Heart right ventricle (tissue), 16 donors: ENCODE measurements around the gene BPIFB3. TPM values are rescaled to one million over a fixed set of nuclear protein-coding genes. Genes with fewer than 3 reads are reported as not detected.
"Not testable (repeated sequence)": the region's sequence is repeated elsewhere in the genome, so short reads cannot be mapped to it uniquely, and the experiment has no call there.

Source experiments
- ATAC-seq, 8 donors: fragments of 200-7000 bp; cut with Tn5 transposase; one replicate each; pipeline ENCODE4 v1.9.1; 2020; ENCODE audit warnings: mild to moderate bottlenecking in 8 of 8, moderate library complexity in 8 of 8, moderate number of reproducible peaks in 1 of 8
- DNase-seq, 2 donors: peaks; one replicate each; pipeline ENCODE4 v3.0.0-alpha.2; 2020
- H3K27ac ChIP-seq, 10 donors: fragments of 200-600 bp; sonication (generic) in 2 of 10; one replicate each; pipeline versions ENCODE4 v1.5.0 to v1.8.0; 2020 to 2022; ENCODE audit warnings: mild to moderate bottlenecking in 3 of 10
- H3K27me3 ChIP-seq, 7 donors: fragments of 200-600 bp; one replicate each; pipeline ENCODE4 v1.8.0; 2021 to 2022; ENCODE audit warnings: mild to moderate bottlenecking in 2 of 7
- H3K36me3 ChIP-seq, 9 donors: fragments of 200-600 bp; sonication (generic) in 1 of 9; one replicate each; pipeline versions ENCODE4 v1.5.0 to v1.8.0; 2020 to 2022; ENCODE audit warnings: mild to moderate bottlenecking in 2 of 9
- H3K4me1 ChIP-seq, 9 donors: fragments of 200-600 bp; sonication (generic) in 1 of 9; one replicate each; pipeline versions ENCODE4 v1.5.0 to v1.8.0; 2020 to 2022; ENCODE audit warnings: mild to moderate bottlenecking in 4 of 9
- H3K4me3 ChIP-seq, 10 donors: fragments of 200-600 bp; sonication (generic) in 2 of 10; one replicate each; pipeline versions ENCODE4 v1.5.0 to v1.8.0; 2020 to 2022; ENCODE audit warnings: mild to moderate bottlenecking in 7 of 10, moderate library complexity in 2 of 10
- H3K9me3 ChIP-seq, 11 donors: fragments of 200-600 bp in 10 of 11; sonication (generic) in 2 of 11; one replicate each; pipeline versions ENCODE4 v1.5.0 to v1.8.0; 2013 to 2022; ENCODE audit warnings: mild to moderate bottlenecking in 2 of 11, control low read depth in 1 of 11, moderate library complexity in 1 of 11
- WGBS, 2 donors: extraction: QIAGEN DNeasy Blood & Tissue Kit; methylation state at CpG; one replicate each; pipeline ENCODE4 v1.1.7; 2013; ENCODE audit warnings: inconsistent platforms in 1 of 2; 5-methylcytosine and 5-hydroxymethylcytosine counted together
- intact Hi-C, 10 donors: fragments of 100-400 bp; cut with DNase I; formaldehyde crosslinking; loops; one replicate each; pipeline versions ENCODE4 v1.11.1 to v1.14.2; 2022
- polyA plus RNA-seq, 2 donors: library from polyadenylated mRNA; stranded (reverse); fragments of 200-250 nt; gene quantifications; one replicate each; pipeline ENCODE4 v1.2.3, GENCODE V29; 2013
- total RNA-seq, 10 donors: library from RNA; stranded (reverse); fragmentation: NEBNext Ultra II Directional in 3 of 10; extraction: Animal tissue kit (Norgen Biotek cat#: 25700) in 3 of 10; gene quantifications; one replicate each; pipeline versions ENCODE4 v1.2.1 to v1.2.4, GENCODE V29; 2021 to 2023
- TF ChIP-seq, protein P1 (sequence below), 9 donors: fragments of 200-600 bp; sonication (generic) in 2 of 9; IDR thresholded peaks; one replicate each; pipeline versions ENCODE4 v1.5.0 to v1.8.0; 2021 to 2022; ENCODE audit warnings: antibody characterized with exemption in 9 of 9, mild to moderate bottlenecking in 5 of 9, moderate library complexity in 1 of 9
- donor health status: Arrhythmogenic right ventricular cardiomyopathy.
- donor health status: ischemic (EF 13 %, LVEDD 7.1; RV severe dilation, severe dysfunction).
- donor health status: healthy with polysubstance abuse.
- donor health status: DM: no; HTN: yes; CAD: no.
- donor health status: DM: no; HTN: no; CAD: no.
- donor health status: ischemic (EF 25% LVEDD 6.9; RV normal size, moderate dysfunction).
- donor health status: ischemic (EF 25% LVEDD 5.7; RV mildly dilated, moderate dysfunction).
- donor health status: healthy.
- donor health status: DM: yes; HTN: yes; CAD: no.
- donor health status: Ischemic cardiomyopathy.
- donor health status: ischemic (EF 35%, LVEDD 5.7; RV mildly dilated, moderate dysfunction).
- donor health status: nonischemic (EF 11% LVEDD 7.7; RV severe dilation, severe dysfunction).
- donor health status: DM: yes; HTN: yes; CAD: no.
- donor health status: PGD.
- donor health status: ischemic (EF 29% LVEDD 5.4; RV normal size, mild dysfunction).
- donor health status: nonischemic (EF 23%, LVEDD 6.1; RV moderate dilation, normal function).

Gene BPIFB3
- total and polyA plus RNA-seq, 12 donors = not detected

DNA sequence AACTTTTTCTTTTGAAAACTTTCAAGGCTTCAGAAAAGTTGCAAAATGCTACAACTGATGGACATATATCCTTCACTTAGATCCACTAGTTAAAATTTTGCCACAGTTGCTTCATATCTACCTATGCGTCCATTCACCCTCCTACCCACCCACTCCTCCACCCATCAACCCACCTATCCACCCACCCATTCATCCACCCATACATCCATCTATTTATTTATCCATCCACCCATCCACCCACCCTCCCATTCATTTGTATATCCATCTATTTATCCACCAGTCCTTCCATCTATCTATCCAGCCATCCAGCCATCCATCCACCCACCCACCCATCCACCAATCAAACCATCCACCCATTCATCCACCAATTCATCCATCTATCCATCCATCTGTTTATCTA, 39.4 kb downstream of the BPIFB3 start:
- Histone ChIP-seq H3K27ac (no peak overlapping the region), H3K4me3 (no peak overlapping the region), H3K4me1 (no peaks in the 10 kb centered on the region), H3K27me3 (peaks cover 0 to 32% (median 0%) of the 10 kb centered on the region in 7 donors), H3K9me3 (no peaks in the 10 kb centered on the region), H3K36me3 (no peaks in the 10 kb centered on the region)
- intact Hi-C loops = loop anchor here in 8 of 10 donors (2.0 to 10.0 kb wide), 5 partner anchors 186 to 418 kb away; partner anchors contain the start of gene C20orf203 (in 1 of the 8)
- ATAC-seq (no peak), DNase-seq (no peak)
- TF ChIP-seq, protein P1, sequence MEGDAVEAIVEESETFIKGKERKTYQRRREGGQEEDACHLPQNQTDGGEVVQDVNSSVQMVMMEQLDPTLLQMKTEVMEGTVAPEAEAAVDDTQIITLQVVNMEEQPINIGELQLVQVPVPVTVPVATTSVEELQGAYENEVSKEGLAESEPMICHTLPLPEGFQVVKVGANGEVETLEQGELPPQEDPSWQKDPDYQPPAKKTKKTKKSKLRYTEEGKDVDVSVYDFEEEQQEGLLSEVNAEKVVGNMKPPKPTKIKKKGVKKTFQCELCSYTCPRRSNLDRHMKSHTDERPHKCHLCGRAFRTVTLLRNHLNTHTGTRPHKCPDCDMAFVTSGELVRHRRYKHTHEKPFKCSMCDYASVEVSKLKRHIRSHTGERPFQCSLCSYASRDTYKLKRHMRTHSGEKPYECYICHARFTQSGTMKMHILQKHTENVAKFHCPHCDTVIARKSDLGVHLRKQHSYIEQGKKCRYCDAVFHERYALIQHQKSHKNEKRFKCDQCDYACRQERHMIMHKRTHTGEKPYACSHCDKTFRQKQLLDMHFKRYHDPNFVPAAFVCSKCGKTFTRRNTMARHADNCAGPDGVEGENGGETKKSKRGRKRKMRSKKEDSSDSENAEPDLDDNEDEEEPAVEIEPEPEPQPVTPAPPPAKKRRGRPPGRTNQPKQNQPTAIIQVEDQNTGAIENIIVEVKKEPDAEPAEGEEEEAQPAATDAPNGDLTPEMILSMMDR (IDR thresholded peaks at IDR 0.05) = no peak
- WGBS, 2 donors = 86 to 88% methylated on average over 1 of the region's 1 CpG

DNA sequence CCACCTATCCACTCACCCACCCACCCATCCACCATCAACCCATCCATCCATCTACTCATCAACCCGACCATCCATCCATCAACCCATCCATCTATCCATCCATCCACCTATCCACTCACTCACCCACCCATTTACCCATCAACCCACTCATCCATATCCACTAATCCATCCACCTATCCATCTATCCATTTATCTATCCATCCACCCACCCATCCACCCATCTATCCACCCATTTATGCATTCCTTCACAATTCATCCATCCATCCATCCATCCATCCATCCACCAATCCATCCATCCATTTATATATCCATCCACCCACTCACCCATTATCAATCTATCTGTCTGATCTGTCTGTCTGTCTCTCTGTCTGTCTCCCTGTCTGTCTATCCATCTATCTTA, 39.9 kb downstream of the BPIFB3 start:
- no peak overlapping the region for H3K4me3 ChIP-seq
- H3K9me3 ChIP-seq = no peaks in the 10 kb centered on the region
- peaks cover 0 to 31% (median 0%) of the 10 kb centered on the region in 7 donors for H3K27me3 ChIP-seq
- ATAC-seq (no peak), DNase-seq (no peak)
- intact Hi-C loops = loop anchor here in 8 of 10 donors (2.0 to 10.0 kb wide), 5 partner anchors 186 to 419 kb away; partner anchors contain the start of gene C20orf203 (in 1 of the 8)
- no peaks in the 10 kb centered on the region for H3K4me1 ChIP-seq
- 62 to 79% methylated on average over 1 of the region's 1 CpG for whole genome bisulfite sequencing, 2 donors
- TF ChIP-seq, protein P1 (IDR thresholded peaks at IDR 0.05) = no peak
- no peak overlapping the region for H3K27ac ChIP-seq
- no peaks in the 10 kb centered on the region for H3K36me3 ChIP-seq

DNA sequence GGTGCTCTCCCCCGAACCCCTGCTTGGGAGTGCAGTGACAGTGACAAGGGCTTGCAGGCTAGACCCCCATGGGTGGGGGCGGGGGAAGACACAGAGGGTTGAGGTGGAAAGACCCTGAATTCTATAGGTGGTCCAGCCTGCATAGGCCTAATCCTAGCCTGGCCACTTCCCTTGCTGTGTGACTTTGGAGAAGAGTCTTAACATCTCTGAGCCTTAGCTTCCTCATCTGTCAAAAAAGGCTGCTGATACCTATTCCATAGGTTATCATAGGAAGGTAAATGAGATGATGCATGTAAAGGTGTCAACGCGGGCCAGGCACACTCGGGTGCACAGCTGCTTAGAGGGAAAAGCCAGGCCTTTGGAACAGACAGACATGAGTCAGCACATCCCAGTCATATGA, 41.5 kb downstream of the BPIFB3 start:
- H3K4me1 ChIP-seq = no peaks in the 10 kb centered on the region
- WGBS, 2 donors = 92% methylated on average over 5 of the region's 5 CpGs
- H3K27ac ChIP-seq = no peak overlapping the region
- DNase-seq (no peak), ATAC-seq (no peak)
- TF ChIP-seq, protein P1 (IDR thresholded peaks at IDR 0.05) = no peak
- peaks cover 0 to 19% (median 0%) of the 10 kb centered on the region in 7 donors for H3K27me3 ChIP-seq
- no peak overlapping the region for H3K4me3 ChIP-seq
- H3K9me3 ChIP-seq = no peaks in the 10 kb centered on the region
- intact Hi-C loops = loop anchor here in 8 of 10 donors (2.0 to 10.0 kb wide), 7 partner anchors 192 to 420 kb away; partner anchors contain the start of gene C20orf203 (in 1 of the 8)
- no peaks in the 10 kb centered on the region for H3K36me3 ChIP-seq

DNA sequence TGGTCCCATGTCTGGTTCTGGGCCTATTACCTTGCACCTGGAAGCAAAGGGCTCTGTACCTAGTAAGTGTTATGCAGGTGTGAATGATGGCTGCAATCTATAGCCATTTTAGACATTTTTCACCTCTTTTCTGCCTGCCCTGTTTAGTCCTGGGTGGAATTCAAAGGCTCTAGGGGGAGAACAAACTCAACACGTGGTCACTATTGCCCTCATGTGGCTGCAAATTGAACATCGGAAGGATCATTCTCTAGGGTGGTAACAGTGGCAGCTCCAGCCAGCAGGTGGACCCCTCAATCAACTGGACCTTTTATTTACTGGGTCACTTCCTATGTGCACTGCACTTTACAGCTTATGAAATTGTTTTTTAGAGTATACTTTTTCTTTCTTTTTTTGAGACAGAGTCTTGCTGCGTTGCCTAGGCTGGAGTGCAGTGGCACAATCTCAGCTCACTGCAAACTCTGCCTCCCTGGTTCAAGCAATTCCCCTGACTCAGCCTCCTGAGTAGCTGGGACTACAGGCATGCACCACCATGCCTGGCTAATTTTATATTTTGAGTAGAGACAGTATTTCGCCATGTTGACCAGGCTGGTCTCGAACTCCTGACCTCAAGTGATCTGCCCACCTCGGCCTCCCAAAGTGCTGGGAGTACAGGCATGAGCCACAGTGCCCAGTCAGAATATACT, 42.3 kb downstream of the BPIFB3 start:
- H3K4me1 ChIP-seq, H3K9me3 ChIP-seq, H3K36me3 ChIP-seq, H3K4me3 ChIP-seq, H3K27ac ChIP-seq: not testable (repeated sequence)
- WGBS, 2 donors = 35 to 38% methylated on average over 6 of the region's 6 CpGs
- ATAC-seq (peak; percentile 52 to 79 (median 65)), DNase-seq (peak in 1 of 2 donors; percentile 34)
- intact Hi-C loops = loop anchor here in 8 of 10 donors (1.0 to 10.0 kb wide), 9 partner anchors 193 to 421 kb away; partner anchors contain the start of gene C20orf203 (in 1 of the 8)
- H3K27me3 ChIP-seq = peaks cover 0 to 19% (median 0%) of the 10 kb centered on the region in 7 donors
- TF ChIP-seq, protein P1 (IDR thresholded peaks at IDR 0.05) = peak; percentile 37 to 74 (median 65)
